Stimulated activated CD4-positive, alpha-beta T cell treated with anti-CD3 and anti-CD28 coated beads, TNF-alpha, amount 100 ng/mL, for 1 hour (primary cell): ENCODE data around the gene APPBP2.
A peak's percentile ranks its signal among the peaks of the same experiment; 100 is the strongest.
"Not testable (repeated sequence)": the region's sequence is repeated elsewhere in the genome, so short reads cannot be mapped to it uniquely, and the experiment has no call there.

ENCODE experiments used
- DNase-seq, 3 donors: peaks; one replicate each; pipeline ENCODE4 v3.0.0-alpha.2; 2020; ENCODE audit warnings: low read depth in 3 of 3, low spot score in 1 of 3

APPBP2 gene, protein sequence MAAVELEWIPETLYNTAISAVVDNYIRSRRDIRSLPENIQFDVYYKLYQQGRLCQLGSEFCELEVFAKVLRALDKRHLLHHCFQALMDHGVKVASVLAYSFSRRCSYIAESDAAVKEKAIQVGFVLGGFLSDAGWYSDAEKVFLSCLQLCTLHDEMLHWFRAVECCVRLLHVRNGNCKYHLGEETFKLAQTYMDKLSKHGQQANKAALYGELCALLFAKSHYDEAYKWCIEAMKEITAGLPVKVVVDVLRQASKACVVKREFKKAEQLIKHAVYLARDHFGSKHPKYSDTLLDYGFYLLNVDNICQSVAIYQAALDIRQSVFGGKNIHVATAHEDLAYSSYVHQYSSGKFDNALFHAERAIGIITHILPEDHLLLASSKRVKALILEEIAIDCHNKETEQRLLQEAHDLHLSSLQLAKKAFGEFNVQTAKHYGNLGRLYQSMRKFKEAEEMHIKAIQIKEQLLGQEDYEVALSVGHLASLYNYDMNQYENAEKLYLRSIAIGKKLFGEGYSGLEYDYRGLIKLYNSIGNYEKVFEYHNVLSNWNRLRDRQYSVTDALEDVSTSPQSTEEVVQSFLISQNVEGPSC

DNA sequence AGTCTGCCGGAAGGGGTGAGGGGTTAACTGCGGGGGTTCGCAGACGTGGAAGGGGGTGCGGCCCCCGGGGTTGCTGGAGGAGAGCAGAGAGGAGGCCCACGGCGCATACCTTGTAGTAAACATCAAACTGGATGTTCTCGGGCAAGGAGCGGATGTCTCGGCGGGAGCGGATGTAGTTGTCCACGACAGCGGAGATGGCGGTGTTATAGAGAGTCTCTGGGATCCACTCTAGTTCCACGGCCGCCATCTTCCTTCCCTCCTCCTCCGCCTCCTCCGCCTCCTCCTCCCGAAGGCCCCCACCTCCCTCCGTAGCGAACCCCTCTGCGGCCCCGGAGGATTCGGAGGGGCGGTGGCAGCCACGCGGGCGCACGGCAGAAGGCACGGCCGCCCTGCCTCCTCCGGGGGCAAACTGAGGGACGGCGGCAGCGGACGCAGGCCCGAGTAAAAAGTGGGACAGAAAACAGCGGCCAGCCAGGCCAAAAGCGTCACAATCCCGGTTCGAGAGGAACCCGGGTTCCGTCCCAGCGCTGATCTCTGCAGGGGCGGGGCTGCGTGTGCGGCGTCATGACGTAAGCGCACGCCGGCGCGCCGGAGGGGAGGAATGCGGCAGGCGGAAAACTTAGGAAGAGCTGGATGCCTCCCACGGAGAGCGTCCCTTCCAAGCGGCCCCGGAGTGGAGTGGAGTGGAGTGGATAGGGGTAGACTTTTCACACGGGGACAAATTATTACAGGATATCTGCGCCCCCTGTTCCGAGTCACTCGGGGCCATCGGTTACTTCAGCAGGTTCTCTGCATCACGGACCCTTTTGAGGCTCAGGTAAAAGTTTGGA, at the start of gene APPBP2:
Gene APPBP2, minus strand, starts transcription at position 558 of the 830 bp plus-strand sequence. Its CDS starts 311 bp downstream, at position 247.
- peak; percentile 30 to 60 (median 34) for DNase-seq

DNA sequence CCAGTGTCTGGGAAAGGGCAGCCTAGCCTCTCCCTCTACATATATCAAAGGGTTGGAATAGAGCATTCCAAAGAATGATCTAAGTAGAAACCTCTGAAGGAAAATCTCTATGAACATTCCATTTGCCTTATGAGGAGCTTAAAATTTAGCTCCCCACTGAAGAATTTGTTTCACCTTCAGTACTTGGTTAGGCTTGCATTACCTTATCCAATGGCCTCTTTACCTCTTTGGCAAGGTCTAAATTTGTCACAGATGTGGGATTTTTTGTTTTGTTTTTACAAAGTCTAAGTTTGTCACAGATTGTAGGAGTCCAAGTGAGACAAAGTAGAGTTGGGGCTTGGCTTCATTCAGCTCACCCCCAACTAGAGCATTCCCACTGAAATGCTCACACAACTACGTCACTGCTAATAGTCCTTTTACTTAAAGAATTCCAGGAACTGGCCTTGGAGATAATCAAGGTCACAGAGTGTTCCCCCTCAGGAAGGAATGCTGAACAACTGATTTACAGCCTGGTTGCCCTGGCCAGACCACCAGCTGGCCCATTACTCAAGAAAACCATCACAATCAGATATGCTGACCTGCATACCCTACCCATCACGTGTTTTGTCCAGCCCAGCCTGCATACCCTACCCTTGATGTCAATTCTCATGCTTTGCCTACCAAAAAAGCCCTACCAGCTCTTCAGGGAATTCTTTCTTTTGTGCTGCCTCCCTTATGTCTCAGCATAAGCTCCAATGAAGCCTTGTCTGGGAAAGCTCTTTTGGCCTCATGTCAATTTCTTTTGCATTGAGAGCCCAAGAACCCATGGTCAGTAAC, 47.4 kb upstream of the APPBP2 start:
- DNase-seq, result no peak

DNA sequence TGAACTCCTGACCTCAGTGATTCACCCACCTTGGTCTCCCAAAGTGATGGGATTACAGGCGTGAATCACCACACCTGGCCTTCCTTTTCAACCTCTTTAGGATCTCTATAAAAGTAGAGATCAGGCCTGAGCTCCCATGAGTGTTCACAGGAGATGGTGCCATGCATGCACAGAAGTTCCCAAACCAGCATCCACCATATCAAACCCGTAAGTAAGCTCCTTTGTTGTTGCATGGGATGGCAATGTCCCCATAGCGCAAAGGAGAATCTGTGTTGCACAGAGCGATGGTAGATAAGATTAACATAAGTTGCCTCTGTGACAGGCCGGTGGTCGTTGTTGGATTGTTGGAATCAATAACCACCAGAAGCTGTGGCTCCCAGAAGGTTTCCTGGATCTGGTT, 39.2 kb upstream of the APPBP2 start:
- no peak for DNase-seq

DNA sequence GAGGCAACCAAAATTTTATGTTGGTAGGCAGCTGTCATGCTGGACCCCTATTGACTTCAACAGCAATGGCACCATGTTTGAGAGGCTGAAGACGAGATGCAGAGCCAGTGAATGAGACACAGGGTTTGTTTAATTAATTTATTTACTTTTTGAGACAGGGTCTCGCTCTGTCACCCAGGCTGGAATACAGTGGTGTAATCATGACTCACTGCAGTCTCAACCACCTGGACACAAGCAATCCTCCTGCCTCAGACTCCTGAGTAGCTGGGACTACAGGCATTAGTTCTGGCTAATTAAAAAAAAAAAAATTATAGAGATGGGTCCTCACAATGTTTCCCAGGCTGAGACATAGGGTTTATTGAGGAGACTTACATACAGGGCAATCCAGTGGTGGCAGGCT, 37.7 kb upstream of the APPBP2 start:
- DNase-seq, result no peak

DNA sequence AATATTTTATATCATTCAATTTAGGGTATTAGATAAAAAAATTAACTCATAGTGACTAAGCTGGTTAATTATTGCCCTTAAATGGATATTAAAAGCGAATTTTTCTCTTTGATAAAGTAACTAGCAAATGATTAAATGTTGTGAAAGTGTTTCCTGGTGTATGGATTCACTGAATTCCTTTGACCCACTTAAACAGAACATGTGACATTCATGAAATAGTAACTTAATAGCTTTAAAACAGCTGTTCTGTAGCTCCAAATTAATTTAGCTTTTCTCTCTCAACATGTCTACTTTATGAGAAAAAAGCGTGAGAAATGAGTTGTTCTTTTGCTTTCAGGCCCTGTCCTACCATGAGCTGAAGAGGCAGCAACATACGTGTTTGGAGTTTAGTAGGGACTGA, 36.4 kb upstream of the APPBP2 start:
- DNase-seq, result no peak

DNA sequence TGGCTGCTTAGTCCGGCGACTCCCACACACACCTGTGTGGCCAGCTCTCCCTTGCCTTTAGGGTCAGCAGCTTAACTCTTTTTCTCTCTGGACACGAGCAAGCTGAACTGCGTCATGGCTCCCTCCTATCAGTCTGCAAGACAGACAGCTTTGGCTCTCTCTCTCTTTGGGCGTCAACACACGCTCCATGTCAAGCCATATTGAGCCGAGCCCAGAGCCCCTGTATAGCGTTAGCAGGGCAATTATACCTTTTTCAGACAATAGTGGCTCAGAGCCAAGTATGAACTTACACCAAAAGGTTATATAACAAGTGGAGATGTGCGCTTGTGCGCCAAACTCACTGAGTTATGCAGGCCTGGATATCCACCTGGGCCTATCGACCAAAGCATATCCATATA, 34.8 kb upstream of the APPBP2 start:
- no peak for DNase-seq

DNA sequence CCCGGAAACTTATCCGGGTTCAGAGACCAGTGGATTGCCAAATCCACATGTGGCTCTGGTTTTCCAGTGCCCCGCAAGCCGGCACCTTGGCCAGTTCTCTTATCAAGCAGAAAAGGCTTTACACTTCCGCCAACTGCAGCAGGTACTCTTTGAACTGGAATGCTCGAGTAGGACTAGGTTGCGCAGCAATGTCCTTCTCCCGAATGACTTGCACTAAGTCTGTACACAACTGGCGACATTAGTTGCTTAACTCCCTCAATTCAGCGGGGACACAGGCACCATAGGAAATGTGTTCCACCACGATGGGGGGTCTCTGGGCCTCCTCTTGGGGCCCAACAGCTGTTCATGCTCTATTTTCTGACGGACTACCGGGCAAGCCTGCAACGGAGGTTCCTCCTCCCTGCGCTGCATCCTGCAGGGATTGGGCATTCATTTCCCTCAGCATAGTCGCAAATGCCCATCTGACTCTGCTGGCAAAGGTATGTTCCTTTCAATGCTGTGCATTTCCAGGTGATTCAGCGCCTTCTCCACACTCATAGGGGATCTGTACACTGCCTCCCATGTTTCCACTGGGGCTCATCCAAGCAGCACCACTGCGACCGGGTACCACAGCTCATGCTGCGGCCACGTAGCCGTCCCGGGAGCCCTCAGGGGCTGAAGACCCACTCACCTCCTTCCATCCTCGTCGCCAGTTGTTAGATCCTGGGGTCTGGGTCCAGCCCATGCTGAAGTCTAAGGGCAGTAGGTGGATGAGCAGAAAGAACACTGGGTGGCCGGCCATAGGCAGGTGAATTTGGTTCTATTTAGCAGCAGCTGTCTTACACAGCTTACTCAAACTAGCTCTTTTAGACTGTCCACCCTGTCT, 34.2 kb upstream of the APPBP2 start:
- DNase-seq, result no peak

DNA sequence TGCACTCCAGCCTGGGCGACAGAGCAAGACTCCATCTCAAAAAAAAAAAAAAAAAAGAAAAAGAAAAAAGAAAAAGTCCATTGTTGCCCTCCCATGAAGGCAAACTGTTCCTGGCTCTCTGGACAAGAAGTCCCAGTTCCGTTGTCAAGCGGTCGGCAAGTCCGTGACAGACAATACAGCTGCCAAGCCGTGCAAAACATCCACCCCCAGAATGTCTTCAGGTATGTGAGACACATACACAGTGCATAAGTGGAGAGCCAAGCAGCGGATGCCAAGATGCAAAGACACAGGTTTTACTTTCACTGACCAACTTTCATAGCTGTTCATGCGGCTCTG, 33.6 kb upstream of the APPBP2 start:
- no peak for DNase-seq

DNA sequence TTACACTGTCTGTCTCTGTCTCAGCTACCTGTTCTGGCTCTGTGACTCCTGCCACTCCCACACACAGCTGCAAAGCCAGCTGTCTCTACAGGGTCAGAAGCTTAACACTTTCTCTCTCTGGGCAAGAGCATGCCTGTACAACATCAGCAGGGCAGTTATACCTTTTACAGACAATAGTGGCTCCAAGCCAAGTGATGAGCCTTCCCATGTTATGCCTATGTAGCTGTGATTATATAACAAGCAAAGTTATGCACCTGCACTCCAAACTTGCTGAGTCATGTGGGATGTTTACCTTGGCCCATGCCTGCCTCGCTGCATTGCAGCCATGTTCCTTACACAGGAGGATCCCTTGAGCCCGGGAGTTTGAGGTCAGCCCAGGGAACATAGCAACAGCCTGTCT, 31.8 kb upstream of the APPBP2 start:
- DNase-seq, result no peak

DNA sequence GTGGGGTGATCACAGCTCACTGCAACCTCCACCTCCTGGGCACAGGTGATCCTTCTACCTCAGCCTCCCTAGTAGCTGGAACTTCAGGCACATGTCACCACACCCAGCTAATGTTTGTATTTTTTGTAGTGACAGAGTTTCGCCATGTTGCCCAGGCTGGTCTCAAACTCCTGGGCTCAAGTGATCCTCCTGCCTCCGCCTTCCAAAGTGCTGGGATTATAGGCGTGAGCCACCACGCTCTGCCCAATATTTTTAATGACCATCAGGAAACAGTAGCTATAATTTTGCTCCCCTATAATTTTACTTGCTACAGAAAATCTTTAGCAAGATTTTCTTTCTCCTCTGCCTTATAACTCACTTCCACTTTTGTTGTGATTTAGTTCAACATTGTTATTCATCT, 29.7 kb upstream of the APPBP2 start:
- no peak for DNase-seq

DNA sequence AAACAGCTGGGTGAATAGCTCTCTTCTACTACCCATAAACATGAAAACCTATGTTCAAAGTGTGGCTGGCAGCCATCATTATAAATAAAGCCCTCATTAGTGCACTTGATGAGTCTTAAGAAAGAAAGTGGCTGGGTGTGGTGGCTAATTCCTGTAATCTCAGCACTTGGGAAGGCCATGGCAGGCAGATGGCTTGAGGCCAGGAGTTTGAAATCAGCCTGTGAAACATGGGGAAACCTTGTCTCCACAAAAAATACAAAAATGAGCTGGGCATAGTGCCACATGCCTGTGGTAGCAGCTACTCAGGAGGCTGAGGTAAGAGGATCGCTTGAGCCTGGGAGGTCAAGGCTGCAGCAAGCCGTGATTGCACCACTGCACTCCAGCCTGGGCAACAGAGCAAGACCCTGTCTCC, 28.3 kb upstream of the APPBP2 start:
- DNase-seq, result no peak

DNA sequence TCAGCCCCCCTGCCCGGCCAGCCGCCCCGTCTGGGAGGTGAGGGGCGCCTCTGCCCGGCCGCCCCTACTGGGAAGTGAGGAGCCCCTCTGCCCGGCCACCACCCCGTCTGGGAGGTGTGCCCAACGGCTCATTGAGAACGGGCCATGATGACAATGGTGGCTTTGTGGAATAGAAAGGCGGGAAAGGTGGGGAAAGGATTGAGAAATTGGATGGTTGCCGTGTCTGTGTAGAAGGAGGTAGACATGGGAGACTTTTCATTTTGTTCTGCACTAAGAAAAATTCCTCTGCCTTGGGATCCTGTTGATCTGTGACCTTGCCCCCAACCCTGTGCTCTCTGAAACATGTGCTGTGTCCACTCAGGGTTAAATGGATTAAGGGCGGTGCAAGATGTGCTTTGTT, 26.2 kb upstream of the APPBP2 start:
- DNase-seq, result not testable (repeated sequence)

DNA sequence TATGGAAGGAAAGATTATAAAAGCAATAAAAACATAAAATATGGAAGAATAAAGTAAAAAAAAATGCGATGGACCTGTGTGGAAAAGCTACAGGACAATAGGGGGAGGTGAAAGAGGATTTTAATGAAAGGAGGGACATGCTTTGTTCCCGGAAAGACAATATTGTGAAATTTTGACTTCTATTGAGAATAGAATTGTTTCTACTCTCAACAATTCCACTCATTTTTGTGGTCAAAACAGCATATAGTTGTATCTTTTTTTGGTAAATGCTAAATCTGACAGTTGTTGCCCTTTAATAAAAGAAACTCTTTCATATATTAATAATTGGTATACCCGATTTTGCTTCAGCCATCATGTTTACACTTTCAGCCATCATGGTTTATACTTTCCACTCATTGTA, 22.9 kb upstream of the APPBP2 start:
- no peak for DNase-seq

DNA sequence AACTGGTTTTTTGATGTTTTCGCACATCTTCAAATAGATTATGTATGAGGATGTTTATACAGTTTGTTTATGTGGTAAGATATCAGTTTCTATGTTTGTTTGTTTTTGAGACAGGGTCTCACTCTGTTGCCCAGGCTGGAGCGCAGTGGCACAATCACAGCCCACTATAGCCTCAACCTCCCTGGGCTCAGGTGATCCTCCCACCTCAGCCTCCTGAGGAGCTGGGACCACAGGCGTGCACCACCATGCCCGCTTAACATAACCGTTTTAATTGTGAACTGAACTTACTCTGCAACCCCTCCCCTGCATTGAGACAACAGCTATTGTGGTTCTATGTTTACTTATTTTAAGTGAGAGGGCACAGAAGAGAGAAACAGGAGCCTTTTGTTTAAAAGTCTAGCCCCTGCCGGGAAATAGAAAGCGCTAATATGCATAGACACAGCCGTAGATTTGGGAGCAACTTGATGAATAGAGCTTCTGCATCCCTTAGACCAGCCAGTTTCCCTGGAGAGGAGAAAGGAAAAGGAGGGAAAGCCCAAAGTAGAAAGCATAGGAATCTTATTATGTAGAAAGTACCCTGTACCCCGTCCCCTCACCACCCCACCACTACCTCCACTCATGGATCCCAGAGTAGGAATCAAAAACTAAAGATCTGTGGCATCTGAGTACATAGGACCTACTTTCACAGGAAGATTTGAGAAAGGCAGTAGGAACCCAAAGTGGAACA, 19.6 kb upstream of the APPBP2 start:
- DNase-seq, result no peak

DNA sequence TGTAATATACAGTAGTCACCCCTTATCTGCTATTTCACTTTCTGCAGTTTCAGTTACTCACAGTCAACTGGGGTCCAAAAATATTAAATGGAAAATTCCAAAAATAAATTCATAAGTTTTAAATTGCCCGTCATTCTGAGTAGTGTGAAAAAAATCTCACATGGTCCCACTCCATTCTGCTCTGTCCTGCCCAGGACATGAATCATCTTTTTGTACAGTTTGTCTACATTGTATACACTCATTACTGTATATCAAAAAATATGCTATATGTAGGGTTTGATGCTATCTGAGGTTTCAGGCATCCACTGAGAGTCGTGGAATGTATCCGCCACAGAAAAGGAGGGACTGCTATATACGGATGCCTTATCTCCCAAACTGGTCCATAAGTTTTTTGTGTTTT, 16.0 kb upstream of the APPBP2 start:
- DNase-seq, result no peak

DNA sequence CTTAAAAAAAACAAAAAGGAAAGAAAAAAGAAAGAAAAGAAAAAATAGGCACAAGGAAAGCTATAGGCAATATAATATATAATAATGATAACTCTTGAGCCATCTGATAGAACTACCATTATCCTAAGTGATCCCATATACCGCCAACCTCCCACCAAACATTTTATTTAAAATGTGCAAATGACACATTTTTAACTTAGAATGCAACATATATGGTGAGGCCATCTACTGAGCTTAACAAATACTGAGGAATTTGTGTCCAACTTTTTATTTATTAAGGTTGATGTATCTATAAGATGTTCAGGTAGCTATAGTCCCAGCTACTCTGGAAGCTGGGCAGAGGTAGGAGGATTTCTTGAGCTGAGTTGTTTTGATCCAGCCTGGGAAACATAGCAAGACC, 14.4 kb upstream of the APPBP2 start:
- no peak for DNase-seq

DNA sequence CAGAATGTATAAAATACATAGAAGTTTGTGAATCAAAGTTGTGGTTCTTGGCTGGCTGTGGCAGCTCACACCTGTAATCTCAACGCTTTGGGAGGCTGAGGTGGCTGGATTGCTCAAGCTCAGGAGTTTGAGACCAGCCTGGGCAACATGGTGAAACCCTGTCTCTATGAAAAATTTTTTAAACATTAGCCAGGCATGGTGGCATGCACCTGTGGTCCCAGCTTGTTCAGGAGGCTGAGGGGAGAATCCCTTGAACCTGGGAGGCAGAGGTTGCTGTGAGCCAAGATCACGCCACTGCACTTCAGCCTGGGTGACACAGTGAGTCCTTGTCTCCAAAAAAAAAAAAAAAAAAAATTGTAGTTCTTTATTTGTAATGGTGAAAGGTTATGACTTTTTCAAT, 13.8 kb upstream of the APPBP2 start:
- DNase-seq, result no peak

DNA sequence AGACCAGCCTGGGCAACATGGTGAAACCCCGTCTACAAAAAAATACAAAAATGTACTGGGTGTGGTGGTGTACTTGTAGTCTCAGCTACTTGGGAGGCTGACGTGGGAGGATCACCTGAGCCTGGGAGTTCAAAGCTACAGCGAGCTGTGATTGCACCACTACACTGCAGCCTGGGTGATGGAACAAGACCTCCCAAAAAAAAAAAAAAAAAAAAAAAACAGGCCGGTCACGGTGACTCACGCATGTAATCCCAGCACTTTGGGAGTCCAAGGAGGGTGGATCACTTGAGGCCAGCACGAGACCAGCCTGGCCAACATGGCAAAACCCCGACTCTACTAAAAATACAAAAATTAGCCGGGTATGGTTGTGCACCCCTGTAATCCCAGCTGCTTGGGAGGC, 12.7 kb upstream of the APPBP2 start:
- DNase-seq, result no peak

DNA sequence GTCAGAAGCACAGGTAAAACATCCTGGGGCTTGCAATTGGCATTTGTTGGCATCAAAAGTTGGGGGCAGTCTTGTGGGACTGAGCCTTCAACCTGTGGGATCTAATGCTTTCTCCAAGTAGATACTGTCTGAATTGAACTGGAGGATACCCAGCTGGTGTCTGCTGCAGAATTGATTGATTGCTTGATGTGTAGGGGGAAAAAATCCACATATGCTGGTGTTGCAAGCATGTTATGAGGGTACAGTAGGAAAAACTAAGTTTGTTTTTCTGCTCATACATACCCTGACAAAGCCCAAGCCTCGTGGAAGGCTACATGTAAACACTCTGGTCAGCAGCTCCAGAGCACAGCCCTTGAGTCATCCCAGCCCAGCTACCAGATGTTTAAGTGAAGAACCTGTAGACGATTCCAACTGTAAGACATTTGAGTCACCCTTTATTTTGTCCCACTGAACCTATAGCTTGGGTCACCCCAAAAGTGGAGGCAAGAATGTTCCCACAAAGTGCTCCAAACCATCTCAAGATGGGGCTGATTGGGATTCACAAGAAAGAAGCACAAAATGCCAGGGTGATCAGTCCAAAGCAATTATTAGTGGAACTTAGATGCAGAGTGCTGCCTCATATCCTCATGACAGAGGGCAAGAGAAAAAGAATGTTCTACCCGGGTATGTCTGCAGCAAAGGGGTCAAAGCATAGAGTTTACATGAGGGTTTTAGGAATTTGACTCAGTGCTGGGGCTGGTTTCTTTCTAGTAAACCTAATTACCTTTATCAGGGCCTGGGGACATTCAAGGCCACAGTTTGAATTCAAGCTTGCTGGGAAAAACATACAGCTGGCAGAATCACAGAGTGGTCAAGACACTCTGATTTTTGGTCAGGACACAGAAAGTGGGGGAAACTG, 9.6 kb upstream of the APPBP2 start:
- no peak for DNase-seq
